Activated CD4-positive, alpha-beta T cell treated with anti-CD3 and anti-CD28 coated beads, Interleukin-2, amount 50 U/mL, for 48 hours (primary cell): Measurements from ENCODE around the gene CUX1.
"Not testable (repeated sequence)": the region's sequence is repeated elsewhere in the genome, so short reads cannot be mapped to it uniquely, and the experiment has no call there.

Source experiments
- DNase-seq, 2 experiments: peaks; one replicate each; pipeline ENCODE4 v3.0.0-alpha.2; 2020

Gene CUX1

DNA sequence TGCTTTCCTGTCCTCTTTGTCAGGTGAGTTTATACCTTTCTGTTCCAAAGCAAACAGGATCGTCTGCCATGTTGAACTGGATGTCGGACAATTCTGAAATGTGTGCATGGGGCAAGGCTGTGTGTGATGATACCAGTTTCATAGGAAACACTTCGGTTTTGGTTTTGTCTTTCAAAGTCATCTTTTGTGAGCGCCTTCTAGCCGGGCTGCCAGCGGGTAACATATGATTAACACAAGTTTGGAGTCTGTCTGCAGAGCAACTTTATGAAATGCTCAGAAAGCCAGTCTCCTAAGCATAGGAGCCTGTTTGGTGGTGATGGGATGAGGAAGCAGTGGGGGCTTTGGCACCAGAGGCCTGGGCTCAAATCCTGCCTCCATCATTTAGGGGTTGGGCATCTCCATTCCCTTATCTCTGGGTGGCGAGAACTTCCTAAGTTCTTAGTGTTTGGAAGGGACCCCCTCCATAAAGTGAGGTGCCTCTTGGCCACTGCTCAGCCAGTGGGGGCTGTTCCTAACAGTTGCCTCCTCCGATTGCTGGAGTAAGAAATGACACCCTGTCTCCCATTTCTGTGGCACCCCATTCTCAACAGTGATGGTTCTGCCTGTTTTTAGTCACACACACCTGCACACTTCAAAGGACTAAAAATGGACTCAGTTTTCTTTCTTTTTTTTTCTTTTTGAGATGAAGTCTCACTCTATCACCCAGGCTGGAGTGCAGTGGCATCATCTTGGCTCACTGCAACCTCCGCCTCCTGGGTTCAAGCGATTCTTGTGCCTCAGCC lies 36.8 kb downstream of the CUX1 start:
- DNase-seq, result peak in 1 of 2 experiments; percentile 8

DNA sequence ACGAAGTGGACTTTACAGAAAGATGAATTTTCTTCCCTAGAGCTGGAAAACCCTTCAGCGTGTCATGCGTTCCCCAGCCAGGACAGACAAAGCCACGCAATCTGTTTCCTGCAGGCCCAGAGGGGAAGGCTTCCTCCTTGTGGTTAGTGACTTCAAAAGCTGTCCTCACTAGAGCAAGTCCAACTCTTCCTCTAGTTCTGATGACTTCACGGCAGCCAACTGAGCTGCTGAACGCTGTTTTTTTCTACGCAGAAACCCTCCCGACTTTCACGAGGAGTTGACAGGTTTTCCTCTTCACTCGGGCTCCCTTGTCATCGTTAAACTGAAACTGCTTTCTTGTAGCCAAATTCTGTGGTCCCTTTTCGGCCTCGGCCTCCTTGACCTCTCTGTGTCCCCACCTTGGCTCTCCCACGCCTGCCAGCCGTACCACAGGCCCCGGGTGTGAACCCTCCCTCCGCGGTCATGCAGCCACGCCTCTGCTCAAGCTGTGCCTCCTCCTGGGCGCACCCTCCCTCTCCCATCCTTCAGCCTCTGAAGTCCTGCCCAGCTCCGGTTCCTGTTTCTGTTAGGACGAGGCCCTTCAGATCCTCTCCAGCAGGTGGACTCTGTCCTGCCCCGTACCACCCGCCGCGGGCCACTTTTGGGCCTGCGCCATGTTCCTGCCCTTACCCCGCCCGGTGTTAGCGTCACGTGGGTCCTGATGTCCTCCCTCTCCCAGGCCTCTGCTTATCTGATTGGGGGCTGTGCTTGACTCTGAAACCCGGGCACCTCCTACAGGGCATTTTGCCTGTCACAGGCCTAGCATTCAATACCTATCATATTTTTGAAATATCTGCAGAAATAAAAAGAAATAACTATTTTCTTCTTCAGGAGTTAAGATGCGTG lies 39.3 kb downstream of the CUX1 start:
- DNase-seq, result peak; percentile 77 to 84

DNA sequence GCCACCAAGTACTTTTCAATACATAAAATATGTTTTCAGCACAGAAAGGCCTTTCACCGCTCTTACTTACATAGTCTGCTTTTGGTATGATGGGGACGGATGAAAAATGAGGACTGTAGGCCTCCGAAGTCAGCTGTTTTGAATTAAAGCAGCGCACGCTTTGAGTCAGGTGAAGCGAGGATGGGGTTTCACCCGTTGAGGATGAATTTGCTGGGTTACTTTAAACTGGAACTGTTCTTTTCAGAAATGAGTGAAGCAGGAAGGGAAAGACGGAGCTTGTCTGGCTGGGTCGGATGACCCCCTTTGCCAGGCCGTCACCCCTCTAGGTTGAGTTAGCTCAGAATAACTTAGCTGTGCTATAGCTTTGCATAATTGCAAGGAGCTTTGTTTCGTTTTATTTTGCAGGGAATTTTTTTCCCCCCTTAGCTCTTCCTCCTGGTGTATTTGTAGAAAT lies 40.0 kb downstream of the CUX1 start:
- DNase-seq, result peak; percentile 6 to 22

GRCh38 chr7:101858437-101859385 lies 41.3 kb downstream of the CUX1 start:
- no peak for DNase-seq

GRCh38 chr7:101859411-101860106 lies 42.1 kb downstream of the CUX1 start:
- DNase-seq, result no peak

GRCh38 chr7:101860316-101861217 lies 43.1 kb downstream of the CUX1 start:
- DNase-seq, result no peak

GRCh38 chr7:101861218-101861775 lies 43.9 kb downstream of the CUX1 start:
- DNase-seq, result no peak

- DNase-seq, result no peak
Observed at GRCh38 chr7:101862280-101863220, 45.1 kb downstream of the CUX1 start.

GRCh38 chr7:101863598-101863997 lies 46.2 kb downstream of the CUX1 start:
- no peak for DNase-seq

DNA sequence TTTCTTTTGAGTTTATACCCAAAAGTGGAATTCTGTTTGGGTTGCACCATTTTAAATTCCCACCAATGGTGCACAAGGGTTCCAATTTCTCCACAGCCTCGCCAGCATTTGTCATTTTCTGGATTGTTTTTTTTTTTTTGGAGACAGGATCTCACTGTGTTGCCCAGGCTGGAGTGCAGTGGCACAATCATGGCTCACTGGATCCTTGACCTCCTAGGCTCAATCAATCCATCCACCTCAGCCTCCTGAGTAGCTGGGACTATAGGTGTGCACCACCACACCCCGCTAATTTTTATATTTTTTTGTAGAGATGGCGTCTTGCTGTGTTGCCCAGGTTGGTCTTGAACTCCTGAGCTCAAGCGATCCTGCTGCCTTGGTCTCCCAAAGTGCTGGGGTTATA lies 46.6 kb downstream of the CUX1 start:
- DNase-seq, result no peak

- DNase-seq, result no peak
Observed at GRCh38 chr7:101865031-101865430, 47.6 kb downstream of the CUX1 start.

DNA sequence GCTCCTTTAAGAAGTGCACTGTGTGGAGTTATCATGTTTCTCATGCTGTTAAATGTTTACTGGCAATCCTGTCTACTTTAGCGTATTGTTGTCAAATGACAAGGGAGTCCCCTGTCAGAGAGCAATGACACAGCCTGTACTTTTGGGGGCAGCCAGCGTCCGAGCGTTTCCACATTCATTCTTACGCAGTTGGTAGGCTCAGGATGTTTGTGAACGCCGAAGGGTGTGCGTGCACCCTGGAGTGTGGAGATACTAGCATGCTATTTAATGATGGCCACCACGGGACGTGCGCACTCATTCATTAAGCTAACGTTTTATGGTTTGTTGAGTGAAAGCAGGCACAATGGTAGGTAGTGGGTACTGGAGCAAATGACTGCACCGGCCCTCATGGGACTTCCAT lies 48.0 kb downstream of the CUX1 start:
- DNase-seq, result no peak

GRCh38 chr7:101866328-101866727 lies 48.9 kb downstream of the CUX1 start:
- DNase-seq, result no peak

DNA sequence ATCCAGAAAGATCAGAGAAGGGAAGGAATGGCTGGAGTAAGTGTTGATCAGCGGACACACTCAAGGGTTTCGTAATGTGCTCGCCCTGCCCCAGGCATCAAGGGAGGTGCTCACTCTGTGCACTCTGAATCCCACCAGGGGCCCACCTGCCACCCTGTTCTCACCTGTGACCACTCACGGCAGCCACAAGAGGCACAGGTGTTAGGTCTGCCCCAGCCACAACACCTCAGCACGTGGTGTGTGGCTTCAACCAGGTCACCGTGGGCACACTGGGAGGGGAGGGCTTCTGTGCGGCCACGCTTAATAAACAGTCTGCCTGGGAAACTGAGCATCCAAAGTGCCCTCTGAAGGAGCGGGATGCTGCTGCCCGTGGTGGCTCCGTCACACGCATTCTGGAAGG lies 49.8 kb downstream of the CUX1 start:
- DNase-seq, result no peak

DNA sequence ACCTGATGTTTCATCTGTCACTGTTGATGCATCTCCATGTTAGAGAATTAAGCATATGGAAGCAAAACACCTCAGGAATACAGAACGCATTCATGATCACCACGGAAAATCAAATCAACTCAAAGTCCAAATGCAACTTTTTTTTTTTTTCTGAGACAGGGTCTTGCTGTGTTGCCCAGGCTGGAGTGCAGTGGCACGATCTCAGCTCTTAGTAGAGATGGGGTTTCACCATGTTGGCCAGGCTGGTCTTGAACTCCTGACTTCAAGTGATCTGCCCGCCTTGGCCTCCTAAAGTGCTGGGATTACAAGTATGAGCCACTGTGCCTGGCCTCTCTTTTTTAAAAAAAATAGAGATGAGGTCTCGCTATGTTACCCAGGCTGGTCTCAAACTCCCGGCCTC lies 50.3 kb downstream of the CUX1 start:
- DNase-seq, result not testable (repeated sequence)

- no peak for DNase-seq
Observed at GRCh38 chr7:101868191-101868950, 50.9 kb downstream of the CUX1 start.

- DNase-seq, result no peak
Observed at GRCh38 chr7:101869026-101869900, 51.8 kb downstream of the CUX1 start.

GRCh38 chr7:101869901-101870290 lies 52.5 kb downstream of the CUX1 start:
- DNase-seq, result no peak
